IMR-90 (cell line): Measurements from ENCODE around the gene KANSL1L. TPM values are rescaled to one million over a fixed set of nuclear protein-coding genes. Genes with fewer than 3 reads are reported as not detected.

Experiments used
- ATAC-seq: fragments of 200-7000 bp; cut with Tn5 transposase; 2 replicates; pipeline ENCODE4 v1.9.1; 2020; ENCODE audit warnings: low read depth, mild to moderate bottlenecking, moderate library complexity
- BruUV-seq: library from RNA; stranded (reverse); fragments of 400-500 nt; replicated peaks from 2 replicates; lab custom pipeline; 2021; lab: Mats Ljungman, UMichigan
- CTCF ChIA-PET: fragments of 300-600 bp; formaldehyde crosslinking; extraction: SDS; loops from one replicate; lab custom pipeline; 2021; ENCODE audit warnings: antibody characterized with exemption; lab: Yijun Ruan, JAX
- POLR2A ChIA-PET: fragments of 300-600 bp; sonication (Branson Sonifier 250); formaldehyde crosslinking; loops from one replicate; lab custom pipeline; 2022; ENCODE audit warnings: antibody characterized with exemption; ENCODE audit not compliant: unreplicated experiment; lab: Charles Lee
- DNase-seq: peaks from one replicate; pipeline ENCODE4 v3.0.0; 2013
- H2AFZ ChIP-seq: replicated peaks from 2 replicates; pipeline ENCODE3; 2013; ENCODE audit warnings: low read length, mild to moderate bottlenecking; ENCODE audit not compliant: poor library complexity
- H2AK5ac ChIP-seq: 2 replicates; pipeline ENCODE4 v1.6.1; 2013; ENCODE audit warnings: low read depth, low read length, inconsistent platforms
- H2AK9ac ChIP-seq: replicated peaks from 2 replicates; pipeline ENCODE3; 2013; ENCODE audit warnings: mild to moderate bottlenecking, low read depth, low read length, moderate library complexity; ENCODE audit not compliant: poor library complexity
- H2BK120ac ChIP-seq: 2 replicates; pipeline ENCODE4 v1.6.1; 2013; ENCODE audit warnings: low read depth, low read length, inconsistent platforms
- H2BK15ac ChIP-seq: 3 replicates; pipeline ENCODE4 v1.6.1; 2013; ENCODE audit warnings: low read depth, low read length, inconsistent platforms
- H2BK20ac ChIP-seq: 2 replicates; pipeline ENCODE4 v1.6.1; 2013; ENCODE audit warnings: low read depth, mild to moderate bottlenecking, inconsistent platforms, low read length, moderate library complexity
- H2BK5ac ChIP-seq: 2 replicates; pipeline ENCODE4 v1.6.1; 2013; ENCODE audit warnings: mild to moderate bottlenecking, low read depth, low read length, inconsistent platforms; ENCODE audit not compliant: poor library complexity, severe bottlenecking
- H3K14ac ChIP-seq: replicated peaks from 2 replicates; pipeline ENCODE4 v1.6.1; 2013; ENCODE audit warnings: low read depth, low read length, inconsistent platforms
- H3K18ac ChIP-seq: 2 replicates; pipeline ENCODE4 v1.6.1; 2013; ENCODE audit warnings: low read depth, low read length, control low read depth
- H3K23ac ChIP-seq: 2 replicates; pipeline ENCODE4 v1.6.1; 2013; ENCODE audit warnings: low read depth, low read length, inconsistent platforms
- H3K27ac ChIP-seq: 2 replicates; pipeline ENCODE4 v1.5.1; 2013; ENCODE audit warnings: mild to moderate bottlenecking, control low read depth, low read length; ENCODE audit not compliant: insufficient read depth
- H3K27me3 ChIP-seq: 2 replicates; pipeline ENCODE4 v1.6.1; 2013; ENCODE audit warnings: low read length; ENCODE audit not compliant: control insufficient read depth, insufficient read depth
- H3K36me3 ChIP-seq: 2 replicates; pipeline ENCODE4 v1.6.1; 2013; ENCODE audit warnings: low read length, mixed read lengths; ENCODE audit not compliant: control insufficient read depth, insufficient read depth
- H3K4ac ChIP-seq: 2 replicates; pipeline ENCODE4 v1.6.1; 2013; ENCODE audit warnings: low read depth, low read length, inconsistent platforms
- H3K4me1 ChIP-seq: 2 replicates; pipeline ENCODE4 v1.6.1; 2013; ENCODE audit warnings: low read length, mixed read lengths; ENCODE audit not compliant: control insufficient read depth, insufficient read depth
- H3K4me2 ChIP-seq: 2 replicates; pipeline ENCODE4 v1.6.1; 2013; ENCODE audit warnings: low read depth, mild to moderate bottlenecking, control low read depth, low read length, moderate library complexity
- H3K4me3 ChIP-seq: 2 replicates; pipeline ENCODE4 v1.5.1; 2013; ENCODE audit warnings: low read depth, mild to moderate bottlenecking, control low read depth, low read length, moderate library complexity; ENCODE audit not compliant: insufficient read depth
- H3K56ac ChIP-seq: 2 replicates; pipeline ENCODE4 v1.6.1; 2013; ENCODE audit warnings: low read length, inconsistent platforms; ENCODE audit not compliant: insufficient read depth; ENCODE audit errors: extremely low read depth
- H3K79me1 ChIP-seq, 2 experiments: 2 replicates each; pipeline ENCODE4 v1.6.1; 2013; ENCODE audit warnings: low read length in 2 of 2, inconsistent platforms in 1 of 2, low read depth in 1 of 2
- H3K9ac ChIP-seq: 2 replicates; pipeline ENCODE4 v1.6.1; 2013; ENCODE audit warnings: low read depth, low read length, control low read depth
- H3K9me1 ChIP-seq: 2 replicates; pipeline ENCODE4 v1.6.1; 2013; ENCODE audit warnings: low read length, inconsistent platforms; ENCODE audit not compliant: insufficient read depth
- H3K9me3 ChIP-seq: 2 replicates; pipeline ENCODE4 v1.6.1; 2013; ENCODE audit warnings: low read length; ENCODE audit not compliant: control insufficient read depth, insufficient read depth
- H4K20me1 ChIP-seq: 2 replicates; pipeline ENCODE4 v1.6.1; 2013; ENCODE audit warnings: low read length, inconsistent platforms; ENCODE audit not compliant: insufficient read depth
- H4K5ac ChIP-seq: 2 replicates; pipeline ENCODE4 v1.6.1; 2013; ENCODE audit warnings: mild to moderate bottlenecking, low read depth, low read length, control low read depth
- H4K8ac ChIP-seq, 2 experiments: 2 replicates each; pipeline ENCODE4 v1.6.1; 2013; ENCODE audit warnings: low read depth in 2 of 2, low read length in 2 of 2, control low read depth in 1 of 2, inconsistent platforms in 1 of 2
- H4K91ac ChIP-seq: 2 replicates; pipeline ENCODE4 v1.6.1; 2013; ENCODE audit warnings: low read depth, low read length, inconsistent platforms; ENCODE audit not compliant: insufficient read depth
- ELK1 ChIP-seq: fragments of 150-350 bp; IDR thresholded peaks from 2 replicates; pipeline ENCODE4 v1.6.1; 2016; ENCODE audit warnings: low read depth, mild to moderate bottlenecking, low read length, moderate library complexity, borderline replicate concordance
- MAFK ChIP-seq: IDR thresholded peaks from 2 replicates; pipeline ENCODE4 v1.6.1; 2012; ENCODE audit warnings: low read depth, low read length, improper control_type of control experiment
- dilution Hi-C: fragments of 300-500 bp; cut with HindIII; formaldehyde crosslinking; loops from one replicate; pipeline ENCODE4 v1.14.3; 2018; ENCODE audit warnings: low sequenced_read_pairs; ENCODE audit not compliant: unreplicated experiment
- in situ Hi-C: fragments of 300-500 bp; cut with MboI; formaldehyde crosslinking; loops from 3 replicates; pipeline ENCODE4 v1.14.3; 2019; ENCODE audit warnings: low sequenced_read_pairs, inconsistent platforms, mixed read lengths
- intact Hi-C: fragments of 100-400 bp; cut with micrococcal nuclease; formaldehyde crosslinking; loops from 2 replicates; pipeline ENCODE4 v1.10.0; 2022
- polyA plus RNA-seq, 3 experiments: library from polyadenylated mRNA; depleted of rRNA; stranded (reverse); fragments of >200 nt; gene quantifications; 2 replicates each; pipeline ENCODE4 v1.2.3, GENCODE V29; 2012; ENCODE audit warnings: low replicate concordance in 1 of 3
- total RNA-seq: library from RNA; depleted of rRNA; stranded (reverse); fragments of >200 nt; gene quantifications from 2 replicates; pipeline ENCODE4 v1.2.3, GENCODE V29; 2012

Gene KANSL1L
- total and polyA plus RNA-seq, 2 of the 4 experiments (the other 2 are of a cell fraction), result 3.1 to 7.2 TPM

GRCh38 chr2:210174086-210174485 is 2.9 kb upstream of the KANSL1L start:
- H3K27me3 ChIP-seq, result peaks cover 3% of the 10 kb centered on the region
- H3K4me2 ChIP-seq, result no peak overlapping the region
- H3K18ac ChIP-seq, result no peak overlapping the region
- in situ Hi-C loops, result loop anchor here (10.0 kb wide), 1 partner anchor 179 kb away; no protein-coding TSS in a partner anchor
- no peak overlapping the region for H3K4me3 ChIP-seq
- H3K9me3 ChIP-seq, result no peaks in the 10 kb centered on the region
- intact Hi-C loops, result loop anchor here (5.0 kb wide), 1 partner anchor 82 kb away; no protein-coding TSS in a partner anchor
- no peaks in the 10 kb centered on the region for H3K9me1 ChIP-seq
- no peak overlapping the region for H3K9ac ChIP-seq
- no peak overlapping the region for H2AFZ ChIP-seq
- no peak overlapping the region for H4K8ac ChIP-seq
- H4K20me1 ChIP-seq, result no peaks in the 10 kb centered on the region
- H2BK15ac ChIP-seq, result no peak overlapping the region
- H2BK20ac ChIP-seq, result no peak overlapping the region
- H4K91ac ChIP-seq, result no peak overlapping the region
- no peak overlapping the region for H3K14ac ChIP-seq
- no peak overlapping the region for H3K23ac ChIP-seq
- H3K79me1 ChIP-seq, result no peaks in the 10 kb centered on the region
- no peak for ATAC-seq
- no peak overlapping the region for H2AK9ac ChIP-seq
- TF ChIP-seq ELK1, result no peak
- peak; percentile 49 for TF ChIP-seq MAFK
- H4K5ac ChIP-seq, result no peak overlapping the region
- ChIA-PET CTCF (interaction anchor here (0.7 kb wide), 1 partner anchor 18 kb away, joined by 3 read pairs; no protein-coding TSS in a partner anchor), POLR2A (no interaction called here)
- BruUV-seq, result no TSS peak
- H3K36me3 ChIP-seq, result no peaks in the 10 kb centered on the region
- H3K27ac ChIP-seq, result no peak overlapping the region
- H3K56ac ChIP-seq, result no peak overlapping the region
- no peak overlapping the region for H2BK5ac ChIP-seq
- dilution Hi-C loops, result no loop called here
- H3K4me1 ChIP-seq, result no peaks in the 10 kb centered on the region
- no peak overlapping the region for H2BK120ac ChIP-seq
- DNase-seq, result no peak
- H3K4ac ChIP-seq, result no peak overlapping the region
- H2AK5ac ChIP-seq, result no peak overlapping the region
